NCI-H1105 (cell line): ENCODE data around the gene IER5L.

Source experiments
- DNase-seq: peaks from one replicate; lab custom pipeline; 2025; lab: John Stamatoyannopoulos, UW

Gene IER5L

GRCh38 chr9:129160712-129161533, 17.1 kb downstream of the IER5L start:
- DNase-seq = no peak

- DNase-seq = no peak
Observed at GRCh38 chr9:129156163-129156562, 21.9 kb downstream of the IER5L start.

- no peak for DNase-seq
Observed at GRCh38 chr9:129154866-129155477, 23.1 kb downstream of the IER5L start.

- no peak for DNase-seq
Observed at GRCh38 chr9:129151469-129151868, 26.6 kb downstream of the IER5L start.

- no peak for DNase-seq
Observed at GRCh38 chr9:129150672-129151211, 27.3 kb downstream of the IER5L start.

- no peak for DNase-seq
Observed at GRCh38 chr9:129150122-129150521, 27.9 kb downstream of the IER5L start.

GRCh38 chr9:129149442-129149841, 28.6 kb downstream of the IER5L start:
- DNase-seq = no peak

GRCh38 chr9:129148463-129149204, 29.4 kb downstream of the IER5L start:
- no peak for DNase-seq

- DNase-seq = no peak
Observed at GRCh38 chr9:129146441-129146941, 31.6 kb downstream of the IER5L start.

GRCh38 chr9:129145841-129146292, 32.2 kb downstream of the IER5L start:
- DNase-seq = no peak

GRCh38 chr9:129145316-129145715, 32.7 kb downstream of the IER5L start:
- no peak for DNase-seq

GRCh38 chr9:129143031-129143927, 34.8 kb downstream of the IER5L start:
- DNase-seq = peak; percentile 54

- DNase-seq = no peak
Observed at GRCh38 chr9:129142138-129142935, 35.7 kb downstream of the IER5L start.

- DNase-seq = no peak
Observed at GRCh38 chr9:129141066-129142041, 36.7 kb downstream of the IER5L start.

GRCh38 chr9:129140397-129141065, 37.5 kb downstream of the IER5L start:
- DNase-seq = peak; percentile 7

- DNase-seq = peak; percentile 93
Observed at GRCh38 chr9:129139993-129140396, 38.1 kb downstream of the IER5L start.

GRCh38 chr9:129139233-129139992, 38.6 kb downstream of the IER5L start:
- peak; percentile 46 for DNase-seq
